Activated T-helper 17 cell treated with anti-CD3 and anti-CD28 coated beads, Interleukin-2, amount 50 U/mL, for 72 hours (primary cell): ENCODE measurements around the gene FAM3B. TPM values are rescaled to one million over a fixed set of nuclear protein-coding genes. Genes with fewer than 3 reads are reported as not detected.

Experiments
- ATAC-seq: fragments of 150-1000 bp; cut with Tn5 transposase; replicated peaks from 2 replicates; pipeline ENCODE4 v1.10.0; 2021; ENCODE audit warnings: mild to moderate bottlenecking, moderate library complexity
- H3K27ac Mint-ChIP-seq: one replicate; pipeline ENCODE4 v1.8.0; 2022; ENCODE audit warnings: mixed read lengths
- H3K27me3 Mint-ChIP-seq: one replicate; pipeline ENCODE4 v1.8.0; 2022; ENCODE audit warnings: mixed read lengths
- H3K36me3 Mint-ChIP-seq: one replicate; pipeline ENCODE4 v1.8.0; 2022; ENCODE audit warnings: low read depth, mild to moderate bottlenecking, mixed read lengths
- H3K4me1 Mint-ChIP-seq: one replicate; pipeline ENCODE4 v1.8.0; 2022; ENCODE audit warnings: mixed read lengths
- H3K4me3 Mint-ChIP-seq: one replicate; pipeline ENCODE4 v1.8.0; 2022; ENCODE audit warnings: mild to moderate bottlenecking, mixed read lengths
- H3K9me3 Mint-ChIP-seq: one replicate; pipeline ENCODE4 v1.8.0; 2022; ENCODE audit warnings: mixed read lengths
- total RNA-seq, 2 donors: library from RNA; stranded (reverse); gene quantifications; one replicate each; pipeline ENCODE4 v1.2.3, GENCODE V29; 2022

Gene FAM3B
- total RNA-seq, 2 donors from 2014 or later = not detected

GRCh38 chr21:41377715-41378114 lies 61.1 kb downstream of the FAM3B start:
- Mint-ChIP-seq H3K36me3 (peaks cover 35% of the 10 kb centered on the region), H3K27me3 (no peaks in the 10 kb centered on the region), H3K27ac (peak overlapping the region; percentile 65), H3K9me3 (no peaks in the 10 kb centered on the region), H3K4me1 (peaks cover 6% of the 10 kb centered on the region), H3K4me3 (no peak overlapping the region)
- no peak for ATAC-seq

- H3K4me1 Mint-ChIP-seq = peaks cover 6% of the 10 kb centered on the region
- H3K27me3 Mint-ChIP-seq = no peaks in the 10 kb centered on the region
- H3K9me3 Mint-ChIP-seq = no peaks in the 10 kb centered on the region
- ATAC-seq = no peak
- peaks cover 37% of the 10 kb centered on the region for H3K36me3 Mint-ChIP-seq
- H3K4me3 Mint-ChIP-seq = no peak overlapping the region
- H3K27ac Mint-ChIP-seq = no peak overlapping the region
Measured at GRCh38 chr21:41378849-41379248, 62.2 kb downstream of the FAM3B start.

GRCh38 chr21:41379901-41380300 lies 63.3 kb downstream of the FAM3B start:
- no peaks in the 10 kb centered on the region for H3K27me3 Mint-ChIP-seq
- no peak overlapping the region for H3K4me3 Mint-ChIP-seq
- H3K4me1 Mint-ChIP-seq = peaks cover 3% of the 10 kb centered on the region
- peak overlapping the region; percentile 49 for H3K27ac Mint-ChIP-seq
- H3K36me3 Mint-ChIP-seq = peaks cover 38% of the 10 kb centered on the region
- no peak for ATAC-seq
- no peaks in the 10 kb centered on the region for H3K9me3 Mint-ChIP-seq

DNA sequence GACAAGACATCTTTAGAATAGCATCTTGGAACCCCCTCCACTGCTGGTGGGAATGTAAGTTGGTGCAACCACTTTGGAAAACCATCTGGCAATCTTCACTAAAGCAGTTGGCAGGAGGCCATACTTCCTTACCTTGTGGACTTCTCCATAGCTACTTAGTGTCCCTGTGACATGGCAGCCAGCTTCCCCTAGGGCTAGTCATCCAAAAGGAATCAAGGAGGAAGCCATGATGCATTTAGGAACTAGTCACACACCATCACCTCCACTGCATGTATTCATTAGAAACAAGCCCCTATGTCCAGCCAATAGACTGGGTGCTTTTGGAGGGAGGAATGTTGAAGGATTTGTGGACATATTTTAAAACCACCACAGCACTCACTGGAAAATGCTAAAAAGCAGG lies 65.1 kb downstream of the FAM3B start:
- no peaks in the 10 kb centered on the region for H3K4me1 Mint-ChIP-seq
- ATAC-seq = no peak
- no peaks in the 10 kb centered on the region for H3K27me3 Mint-ChIP-seq
- H3K9me3 Mint-ChIP-seq = no peaks in the 10 kb centered on the region
- H3K4me3 Mint-ChIP-seq = no peak overlapping the region
- H3K36me3 Mint-ChIP-seq = peaks cover 48% of the 10 kb centered on the region
- H3K27ac Mint-ChIP-seq = no peak overlapping the region

DNA sequence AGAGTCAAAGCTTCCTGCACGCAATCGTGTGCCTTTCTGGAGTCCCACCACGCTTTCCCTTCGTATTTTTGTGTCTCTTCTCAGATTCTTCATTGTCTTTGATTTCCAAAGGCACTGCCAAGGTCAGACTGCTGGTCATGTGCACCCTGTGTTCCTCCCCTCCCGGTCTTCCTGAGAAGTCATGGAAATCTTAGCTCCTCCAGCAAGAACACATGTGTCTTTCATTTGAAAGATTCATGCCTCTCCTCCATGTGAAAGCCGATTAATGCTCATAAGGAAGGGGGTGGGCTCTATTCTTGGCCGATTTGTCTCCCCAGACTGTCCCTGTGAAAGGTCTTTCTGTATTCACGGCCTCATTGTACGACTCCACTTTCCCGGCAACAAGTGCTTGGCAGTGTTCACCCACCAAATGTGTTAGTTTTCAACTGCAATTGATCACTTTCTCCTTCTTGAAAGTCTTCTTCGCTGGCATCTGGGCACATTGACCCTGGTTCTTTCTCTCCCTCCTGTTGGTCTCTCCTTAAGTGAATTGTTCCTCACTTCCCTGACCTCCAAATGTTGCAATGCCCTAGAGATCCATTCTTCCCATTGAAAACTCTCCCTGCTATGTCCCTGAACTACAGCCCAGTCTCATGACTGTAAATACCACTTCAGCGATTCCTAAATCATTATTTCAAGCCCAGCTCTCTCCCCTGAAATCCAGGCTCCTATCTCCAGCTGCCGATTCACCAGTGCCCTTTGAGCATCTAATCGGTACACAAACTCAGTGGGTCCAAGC lies 70.6 kb downstream of the FAM3B start:
- Mint-ChIP-seq H3K27ac (peak overlapping the region; percentile 6), H3K9me3 (no peaks in the 10 kb centered on the region), H3K27me3 (no peaks in the 10 kb centered on the region), H3K4me3 (no peak overlapping the region), H3K4me1 (no peaks in the 10 kb centered on the region), H3K36me3 (peaks cover 59% of the 10 kb centered on the region)
- ATAC-seq = no peak

DNA sequence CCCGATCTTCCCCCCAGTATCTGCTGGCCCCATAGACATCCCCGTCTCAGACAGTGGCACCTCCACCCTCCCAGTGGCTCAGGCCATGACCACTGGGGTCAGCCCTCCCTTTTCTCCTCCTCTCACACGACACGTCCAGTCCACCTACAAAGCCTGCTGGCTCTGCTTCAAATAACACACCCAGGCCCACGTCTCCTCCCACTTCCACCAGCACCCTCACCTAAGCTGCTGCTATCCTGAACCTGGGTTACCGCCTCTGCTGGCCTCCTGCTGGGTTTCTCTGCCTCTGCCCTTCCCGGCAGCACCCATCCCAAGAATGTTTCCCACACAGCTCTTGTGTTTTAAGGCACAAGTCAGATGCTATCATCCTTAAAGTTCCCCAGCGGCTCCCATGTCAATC lies 71.2 kb downstream of the FAM3B start:
- no peak for ATAC-seq
- H3K4me1 Mint-ChIP-seq = no peaks in the 10 kb centered on the region
- H3K4me3 Mint-ChIP-seq = no peak overlapping the region
- H3K9me3 Mint-ChIP-seq = no peaks in the 10 kb centered on the region
- H3K36me3 Mint-ChIP-seq = peaks cover 56% of the 10 kb centered on the region
- H3K27ac Mint-ChIP-seq = peak overlapping the region; percentile 6
- no peaks in the 10 kb centered on the region for H3K27me3 Mint-ChIP-seq

- H3K9me3 Mint-ChIP-seq = no peaks in the 10 kb centered on the region
- no peaks in the 10 kb centered on the region for H3K27me3 Mint-ChIP-seq
- no peaks in the 10 kb centered on the region for H3K4me1 Mint-ChIP-seq
- peaks cover 57% of the 10 kb centered on the region for H3K36me3 Mint-ChIP-seq
- no peak for ATAC-seq
- H3K27ac Mint-ChIP-seq = peak overlapping the region; percentile 6
- no peak overlapping the region for H3K4me3 Mint-ChIP-seq
Measured at GRCh38 chr21:41388259-41388658, 71.7 kb downstream of the FAM3B start.

DNA sequence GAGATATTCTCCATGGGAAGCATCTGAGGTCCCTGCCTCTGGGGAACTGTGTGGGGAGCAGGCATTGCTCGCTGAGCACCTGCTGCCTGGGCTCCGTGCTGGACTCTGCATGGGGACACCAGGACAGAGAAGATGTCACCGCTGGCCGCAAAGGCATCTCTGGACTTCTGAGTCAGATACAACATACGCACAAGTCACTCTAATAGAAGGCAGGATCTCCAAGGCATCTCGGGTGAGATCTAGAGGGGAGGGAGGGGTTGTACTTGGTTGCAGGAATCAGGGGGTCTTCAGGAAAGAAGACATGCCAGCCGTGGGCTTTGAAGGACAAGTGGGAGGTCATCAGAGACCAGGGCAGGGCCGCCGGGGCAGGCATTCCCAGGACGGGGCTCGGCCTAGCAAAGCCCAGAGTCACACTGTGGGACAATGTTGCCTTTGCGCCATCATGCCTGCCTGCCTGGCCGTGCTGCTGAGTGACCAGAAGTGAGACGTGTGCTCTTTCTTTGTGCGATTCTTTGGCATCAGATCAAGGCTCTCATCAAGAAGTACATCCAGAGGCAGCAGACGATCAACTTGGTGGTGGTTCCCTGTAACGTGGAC lies 73.5 kb downstream of the FAM3B start:
- Mint-ChIP-seq H3K36me3 (peaks cover 58% of the 10 kb centered on the region), H3K9me3 (no peaks in the 10 kb centered on the region), H3K27me3 (no peaks in the 10 kb centered on the region), H3K27ac (no peak overlapping the region), H3K4me3 (no peak overlapping the region), H3K4me1 (no peaks in the 10 kb centered on the region)
- ATAC-seq = no peak

DNA sequence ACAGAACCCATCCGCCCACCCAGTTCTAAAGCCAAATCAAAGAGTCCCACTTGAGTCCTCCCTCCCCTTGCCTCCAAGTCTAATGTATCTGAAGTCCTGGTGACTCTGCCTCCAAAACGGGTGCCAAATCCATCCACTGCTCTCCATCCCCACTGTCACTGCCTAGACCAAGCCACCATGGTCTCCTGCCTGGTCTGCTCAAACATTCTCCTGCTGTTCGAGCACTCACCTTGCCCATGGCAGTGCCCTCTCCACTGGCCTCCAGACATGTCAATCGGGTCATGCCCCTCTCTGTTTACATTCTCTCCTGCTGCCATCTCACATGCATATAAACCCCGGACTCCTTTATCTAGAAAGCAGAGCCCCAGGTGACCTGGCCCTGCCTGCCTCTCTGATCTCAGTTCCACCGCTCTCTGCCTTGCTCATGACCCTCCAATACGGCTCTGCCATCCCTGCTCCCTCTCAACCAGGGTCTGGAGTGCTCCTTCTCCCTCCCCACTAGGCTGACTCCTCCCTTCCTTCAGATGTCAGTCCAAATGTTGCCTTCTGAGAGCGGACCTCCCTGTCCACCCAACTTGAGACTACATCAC lies 77.4 kb downstream of the FAM3B start:
- H3K9me3 Mint-ChIP-seq = no peaks in the 10 kb centered on the region
- no peak overlapping the region for H3K4me3 Mint-ChIP-seq
- peaks cover 62% of the 10 kb centered on the region for H3K36me3 Mint-ChIP-seq
- H3K27me3 Mint-ChIP-seq = no peaks in the 10 kb centered on the region
- no peak for ATAC-seq
- peak overlapping the region; percentile 68 for H3K27ac Mint-ChIP-seq
- no peaks in the 10 kb centered on the region for H3K4me1 Mint-ChIP-seq

DNA sequence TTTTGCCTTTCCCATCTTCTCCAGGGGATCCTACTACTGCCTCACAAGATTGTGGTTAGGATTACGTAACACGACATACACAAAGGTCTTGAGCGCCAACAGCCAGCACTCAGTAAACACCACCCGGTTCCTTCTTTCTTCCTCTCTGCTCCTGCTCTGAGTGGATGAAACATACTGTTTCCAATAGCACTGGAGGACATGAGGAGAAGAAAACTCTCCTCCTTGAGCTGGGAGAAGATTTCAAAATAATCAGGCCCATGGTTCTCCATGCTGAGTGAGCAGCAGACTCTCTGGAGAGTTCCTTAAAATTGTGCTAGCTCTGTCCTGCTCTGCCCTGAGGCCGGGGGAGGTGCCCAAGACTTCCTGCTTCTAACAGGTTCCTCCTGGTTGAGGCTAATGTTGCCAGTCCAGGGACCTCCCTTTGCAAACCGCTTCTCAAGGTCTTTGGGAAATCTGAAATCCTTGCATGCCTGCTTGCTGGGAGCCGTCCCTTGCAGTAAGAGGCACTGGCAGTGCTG lies 80.0 kb downstream of the FAM3B start:
- no peak for ATAC-seq
- no peaks in the 10 kb centered on the region for H3K4me1 Mint-ChIP-seq
- H3K27me3 Mint-ChIP-seq = no peaks in the 10 kb centered on the region
- H3K36me3 Mint-ChIP-seq = peaks cover 77% of the 10 kb centered on the region
- no peak overlapping the region for H3K27ac Mint-ChIP-seq
- H3K4me3 Mint-ChIP-seq = no peak overlapping the region
- no peaks in the 10 kb centered on the region for H3K9me3 Mint-ChIP-seq

GRCh38 chr21:41397471-41397891 lies 80.9 kb downstream of the FAM3B start:
- Mint-ChIP-seq H3K27ac (no peak overlapping the region), H3K27me3 (no peaks in the 10 kb centered on the region), H3K4me3 (no peak overlapping the region), H3K9me3 (no peaks in the 10 kb centered on the region), H3K4me1 (no peaks in the 10 kb centered on the region), H3K36me3 (peaks cover 74% of the 10 kb centered on the region)
- ATAC-seq = no peak

- no peak for ATAC-seq
- Mint-ChIP-seq H3K4me1 (no peaks in the 10 kb centered on the region), H3K27ac (no peak overlapping the region), H3K27me3 (no peaks in the 10 kb centered on the region), H3K9me3 (no peaks in the 10 kb centered on the region), H3K36me3 (peaks cover 79% of the 10 kb centered on the region), H3K4me3 (no peak overlapping the region)
Measured at GRCh38 chr21:41398251-41398650, 81.7 kb downstream of the FAM3B start.

- Mint-ChIP-seq H3K4me1 (no peaks in the 10 kb centered on the region), H3K4me3 (no peak overlapping the region), H3K27ac (no peak overlapping the region), H3K27me3 (no peaks in the 10 kb centered on the region), H3K36me3 (peaks cover 81% of the 10 kb centered on the region), H3K9me3 (no peaks in the 10 kb centered on the region)
- ATAC-seq = no peak
Measured at GRCh38 chr21:41398831-41399230, 82.2 kb downstream of the FAM3B start.

DNA sequence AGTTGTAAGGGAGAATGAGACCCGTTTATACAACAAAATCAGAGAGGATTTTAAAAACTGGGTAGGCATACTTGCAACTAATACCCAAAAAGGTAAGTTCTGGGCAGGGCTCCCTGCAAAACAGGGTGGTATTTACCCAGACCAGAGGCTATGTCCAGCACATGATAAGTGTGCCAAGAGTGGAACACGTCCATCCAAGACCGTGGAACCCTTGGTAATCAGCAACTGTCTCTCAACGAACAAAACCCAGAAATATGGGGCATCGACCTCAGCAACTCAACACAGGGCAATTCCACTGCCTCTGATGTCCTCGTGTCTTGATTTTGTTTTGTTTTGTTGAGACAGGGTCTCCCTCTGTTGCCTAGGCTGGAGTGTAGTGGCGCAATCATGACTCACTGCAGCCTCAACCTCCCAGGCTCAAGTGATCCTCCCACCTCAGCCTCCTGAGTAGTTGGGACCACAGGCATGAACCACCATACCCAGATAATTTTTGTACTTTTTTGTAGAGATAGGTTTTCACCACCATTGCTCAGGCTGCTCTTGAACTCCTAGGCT lies 82.7 kb downstream of the FAM3B start:
- Mint-ChIP-seq H3K9me3 (no peaks in the 10 kb centered on the region), H3K27ac (no peak overlapping the region), H3K4me1 (no peaks in the 10 kb centered on the region), H3K36me3 (peaks cover 86% of the 10 kb centered on the region), H3K4me3 (no peak overlapping the region), H3K27me3 (no peaks in the 10 kb centered on the region)
- ATAC-seq = no peak

DNA sequence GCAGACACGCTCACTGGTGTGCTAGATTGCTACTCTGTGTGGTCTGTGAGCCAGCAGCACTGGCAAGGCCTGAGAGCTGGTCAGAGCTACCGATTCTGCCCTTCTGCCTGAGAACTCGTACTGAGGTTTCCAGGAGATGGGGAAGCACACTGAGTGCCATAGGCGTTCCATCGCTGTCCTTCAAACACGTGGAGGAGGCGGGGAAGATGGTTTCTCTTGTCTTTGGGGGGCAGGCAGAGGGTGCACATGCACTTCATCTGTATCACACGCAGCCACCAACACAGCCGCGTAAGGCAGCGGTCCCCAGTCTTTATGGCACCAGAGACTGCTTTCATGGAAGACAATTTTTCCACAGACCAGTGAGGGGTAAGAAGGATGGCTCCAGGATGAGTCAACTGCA lies 85.6 kb downstream of the FAM3B start:
- no peaks in the 10 kb centered on the region for H3K4me1 Mint-ChIP-seq
- H3K9me3 Mint-ChIP-seq = no peaks in the 10 kb centered on the region
- H3K36me3 Mint-ChIP-seq = peaks cover 86% of the 10 kb centered on the region
- no peak overlapping the region for H3K27ac Mint-ChIP-seq
- no peak overlapping the region for H3K4me3 Mint-ChIP-seq
- ATAC-seq = no peak
- no peaks in the 10 kb centered on the region for H3K27me3 Mint-ChIP-seq
